AG10803 (cell line): ENCODE data around the gene FCHSD2.
A peak's percentile ranks its signal among the peaks of the same experiment; 100 is the strongest.
"Not testable (repeated sequence)": the region's sequence is repeated elsewhere in the genome, so short reads cannot be mapped to it uniquely, and the experiment has no call there.

ENCODE experiments used
- DNase-seq: peaks from one replicate; pipeline ENCODE4 v3.0.0; 2010; ENCODE audit warnings: low read depth
- H3K4me3 ChIP-seq: 2 replicates; pipeline ENCODE4 v1.5.1; 2011; ENCODE audit warnings: mild to moderate bottlenecking, low read length, control low read depth
- TF ChIP-seq, protein P1 (sequence below): conservative IDR thresholded peaks from 2 replicates; pipeline ENCODE4 v1.5.1; 2011; ENCODE audit warnings: mild to moderate bottlenecking, low read length, control low read depth, inconsistent platforms

Gene FCHSD2

GRCh38 chr11:72989727-72990126 is 152.4 kb downstream of the FCHSD2 start:
- no peak overlapping the region for H3K4me3 ChIP-seq
- peak; percentile 66 for DNase-seq
- TF ChIP-seq, protein P1, sequence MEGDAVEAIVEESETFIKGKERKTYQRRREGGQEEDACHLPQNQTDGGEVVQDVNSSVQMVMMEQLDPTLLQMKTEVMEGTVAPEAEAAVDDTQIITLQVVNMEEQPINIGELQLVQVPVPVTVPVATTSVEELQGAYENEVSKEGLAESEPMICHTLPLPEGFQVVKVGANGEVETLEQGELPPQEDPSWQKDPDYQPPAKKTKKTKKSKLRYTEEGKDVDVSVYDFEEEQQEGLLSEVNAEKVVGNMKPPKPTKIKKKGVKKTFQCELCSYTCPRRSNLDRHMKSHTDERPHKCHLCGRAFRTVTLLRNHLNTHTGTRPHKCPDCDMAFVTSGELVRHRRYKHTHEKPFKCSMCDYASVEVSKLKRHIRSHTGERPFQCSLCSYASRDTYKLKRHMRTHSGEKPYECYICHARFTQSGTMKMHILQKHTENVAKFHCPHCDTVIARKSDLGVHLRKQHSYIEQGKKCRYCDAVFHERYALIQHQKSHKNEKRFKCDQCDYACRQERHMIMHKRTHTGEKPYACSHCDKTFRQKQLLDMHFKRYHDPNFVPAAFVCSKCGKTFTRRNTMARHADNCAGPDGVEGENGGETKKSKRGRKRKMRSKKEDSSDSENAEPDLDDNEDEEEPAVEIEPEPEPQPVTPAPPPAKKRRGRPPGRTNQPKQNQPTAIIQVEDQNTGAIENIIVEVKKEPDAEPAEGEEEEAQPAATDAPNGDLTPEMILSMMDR: no peak

GRCh38 chr11:72988821-72989220 is 153.3 kb downstream of the FCHSD2 start:
- no peak for DNase-seq
- H3K4me3 ChIP-seq: no peak overlapping the region
- TF ChIP-seq, protein P1: no peak

DNA sequence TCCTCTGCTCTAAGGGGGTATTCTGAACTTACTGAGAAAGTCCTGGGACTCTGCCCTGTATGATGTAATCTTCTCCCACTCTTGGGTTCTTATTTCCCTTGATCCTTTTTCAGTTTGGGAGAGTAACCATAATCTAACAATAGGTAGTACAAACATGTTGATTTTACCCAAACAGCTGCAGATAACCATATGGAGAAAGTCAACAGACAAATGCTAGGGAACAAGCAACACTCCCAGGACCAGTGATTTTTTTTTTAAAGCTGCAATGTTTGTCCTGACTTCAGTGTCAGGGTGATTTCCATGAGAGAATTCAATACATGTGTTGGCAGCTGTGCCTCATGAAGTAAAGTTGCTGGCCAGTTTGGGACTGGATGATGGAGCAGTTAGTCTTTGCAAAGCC is 156.5 kb downstream of the FCHSD2 start:
- TF ChIP-seq, protein P1: no peak
- DNase-seq: no peak

DNA sequence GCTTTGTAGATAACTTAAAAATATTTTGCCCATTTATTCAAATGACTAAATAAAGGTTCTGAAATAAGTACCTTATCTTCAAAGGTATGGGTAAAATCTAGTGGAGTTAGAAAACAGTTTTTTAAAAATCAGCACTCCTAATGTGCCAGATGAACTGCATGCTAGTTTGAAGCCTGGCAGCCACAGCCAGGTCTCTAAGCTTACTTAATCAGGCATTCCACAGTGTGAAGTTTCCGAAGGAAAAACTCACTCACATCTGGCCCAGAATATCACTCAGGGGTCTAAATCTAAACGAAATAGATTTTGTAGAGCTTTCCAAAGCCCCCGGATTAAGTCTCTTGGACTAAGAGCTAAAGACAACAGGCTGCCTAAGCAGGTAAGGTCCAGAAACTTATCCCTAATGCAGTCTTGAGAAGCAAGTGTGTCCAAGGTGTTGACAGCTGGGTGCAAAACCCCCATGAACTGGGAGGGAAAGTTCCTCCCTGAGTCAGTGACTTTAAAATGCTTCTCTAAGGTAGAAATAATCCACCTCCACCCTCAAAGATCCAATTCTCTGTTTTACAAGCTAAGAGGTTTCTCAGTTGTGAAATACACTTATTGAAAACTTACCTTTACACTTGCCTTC is 157.6 kb downstream of the FCHSD2 start:
- DNase-seq: no peak
- no peak overlapping the region for H3K4me3 ChIP-seq
- TF ChIP-seq, protein P1: no peak

More for the DNA sequence above, 156.5 kb downstream of the FCHSD2 start:
- no peak overlapping the region for H3K4me3 ChIP-seq

GRCh38 chr11:72983560-72983959 is 158.6 kb downstream of the FCHSD2 start:
- H3K4me3 ChIP-seq: no peak overlapping the region
- TF ChIP-seq, protein P1: no peak
- no peak for DNase-seq

- DNase-seq: no peak
- no peak overlapping the region for H3K4me3 ChIP-seq
- TF ChIP-seq, protein P1: no peak
Observed at GRCh38 chr11:72981971-72982685, 160.0 kb downstream of the FCHSD2 start.

DNA sequence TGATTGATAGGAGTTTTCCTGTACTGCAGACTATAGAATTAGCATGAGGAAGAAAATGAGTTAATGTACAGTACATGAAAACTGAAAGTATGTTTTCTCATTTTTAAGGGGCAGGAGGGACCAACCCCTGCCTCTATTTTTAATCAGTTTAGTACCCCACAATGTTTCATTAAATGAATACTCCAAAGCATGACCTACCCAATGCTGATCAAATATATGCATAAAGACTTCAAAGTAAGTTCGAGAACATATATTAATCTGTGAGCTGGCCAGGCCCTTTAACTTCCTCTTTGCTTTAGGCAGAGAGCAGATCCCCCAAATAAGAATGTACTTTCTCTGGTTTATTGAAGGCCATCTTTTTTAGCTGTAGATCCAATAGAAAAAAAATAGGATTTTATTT is 161.0 kb downstream of the FCHSD2 start:
- TF ChIP-seq, protein P1: no peak
- DNase-seq: no peak
- H3K4me3 ChIP-seq: no peak overlapping the region

- not testable (repeated sequence) for H3K4me3 ChIP-seq, DNase-seq
Observed at GRCh38 chr11:72977782-72978181, 164.3 kb downstream of the FCHSD2 start.

DNA sequence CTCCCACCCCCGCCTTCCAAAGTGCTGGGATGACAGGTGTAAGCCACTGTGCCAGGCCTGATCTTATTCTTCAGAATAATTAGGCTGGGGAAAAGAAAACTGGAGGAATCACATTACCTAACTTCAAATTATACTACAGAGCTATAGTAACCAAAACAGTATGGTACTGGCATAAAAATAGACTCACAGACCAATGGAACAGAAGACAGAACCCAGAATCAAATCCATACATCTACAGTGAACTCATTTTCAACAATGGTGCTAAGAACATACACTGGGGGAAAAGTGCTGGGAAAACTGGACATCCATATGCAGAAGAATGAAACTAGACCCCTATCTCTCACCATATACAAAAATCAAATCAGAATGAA is 165.6 kb downstream of the FCHSD2 start:
- not testable (repeated sequence) for DNase-seq, H3K4me3 ChIP-seq
